ENCODE results near the gene SGSH. TPM values are rescaled to one million over a fixed set of nuclear protein-coding genes. Genes with fewer than 3 reads are reported as not detected.
A peak's percentile ranks its signal among the peaks of the same experiment; 100 is the strongest.

Gene SGSH
- total and polyA plus RNA-seq, 2 experiments from 2014 or later, result 16.0 to 59.6 TPM

DNA sequence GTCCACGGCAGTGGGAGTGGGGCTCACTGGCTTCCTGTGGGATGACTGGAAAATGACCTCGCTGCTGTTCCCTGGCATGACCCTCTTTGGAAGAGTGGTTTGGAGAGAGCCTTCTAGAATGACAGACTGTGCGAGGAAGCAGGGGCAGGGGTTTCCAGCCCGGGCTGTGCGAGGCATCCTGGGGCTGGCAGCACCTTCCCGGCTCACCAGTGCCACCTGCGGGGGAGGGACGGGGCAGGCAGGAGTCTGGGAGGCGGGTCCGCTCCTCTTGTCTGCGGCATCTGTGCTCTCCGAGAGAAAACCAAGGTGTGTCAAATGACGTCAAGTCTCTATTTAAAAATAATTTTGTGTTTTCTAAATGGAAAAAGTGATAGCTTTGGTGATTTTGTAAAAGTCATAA, 32.7 kb upstream of the SGSH start:
- no peak overlapping the region for H3K27ac ChIP-seq
- no peaks in the 10 kb centered on the region for H3K79me2 ChIP-seq
- H2AFZ ChIP-seq, result no peak overlapping the region
- peaks cover 11% of the 10 kb centered on the region for H3K4me1 ChIP-seq (ENCODE audit: insufficient read depth)
- no peak overlapping the region for H3K4me2 ChIP-seq
- H3K9me2 ChIP-seq (replicated peaks; ENCODE audit: insufficient read depth), result no peaks in the 10 kb centered on the region
- no peaks in the 10 kb centered on the region for H3K36me3 ChIP-seq (replicated peaks; ENCODE audit: insufficient read depth, low read depth)
- H3K27me3 ChIP-seq, result no peaks in the 10 kb centered on the region
- H3K9me3 ChIP-seq (ENCODE audit: low read depth), result no peaks in the 10 kb centered on the region
- 76% methylated on average over 13 of the region's 13 CpGs for WGBS (ENCODE audit: low lambda C conversion rate, missing lambda C conversion rate)
- DNase-seq (ENCODE audit: low spot score), result no peak
- H3K4me3 ChIP-seq, result no peak overlapping the region
- no peaks in the 10 kb centered on the region for H4K20me1 ChIP-seq (ENCODE audit: insufficient read depth, poor library complexity, severe bottlenecking)
- TF ChIP-seq EZH2phosphoT487 (IDR thresholded peaks at IDR 0.05; ENCODE audit: low read depth, severe bottlenecking, unreplicated experiment), result no peak
- TF ChIP-seq, protein P1, sequence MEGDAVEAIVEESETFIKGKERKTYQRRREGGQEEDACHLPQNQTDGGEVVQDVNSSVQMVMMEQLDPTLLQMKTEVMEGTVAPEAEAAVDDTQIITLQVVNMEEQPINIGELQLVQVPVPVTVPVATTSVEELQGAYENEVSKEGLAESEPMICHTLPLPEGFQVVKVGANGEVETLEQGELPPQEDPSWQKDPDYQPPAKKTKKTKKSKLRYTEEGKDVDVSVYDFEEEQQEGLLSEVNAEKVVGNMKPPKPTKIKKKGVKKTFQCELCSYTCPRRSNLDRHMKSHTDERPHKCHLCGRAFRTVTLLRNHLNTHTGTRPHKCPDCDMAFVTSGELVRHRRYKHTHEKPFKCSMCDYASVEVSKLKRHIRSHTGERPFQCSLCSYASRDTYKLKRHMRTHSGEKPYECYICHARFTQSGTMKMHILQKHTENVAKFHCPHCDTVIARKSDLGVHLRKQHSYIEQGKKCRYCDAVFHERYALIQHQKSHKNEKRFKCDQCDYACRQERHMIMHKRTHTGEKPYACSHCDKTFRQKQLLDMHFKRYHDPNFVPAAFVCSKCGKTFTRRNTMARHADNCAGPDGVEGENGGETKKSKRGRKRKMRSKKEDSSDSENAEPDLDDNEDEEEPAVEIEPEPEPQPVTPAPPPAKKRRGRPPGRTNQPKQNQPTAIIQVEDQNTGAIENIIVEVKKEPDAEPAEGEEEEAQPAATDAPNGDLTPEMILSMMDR (IDR thresholded peaks at IDR 0.05; ENCODE audit: poor library complexity), result peak; percentile 31

DNA sequence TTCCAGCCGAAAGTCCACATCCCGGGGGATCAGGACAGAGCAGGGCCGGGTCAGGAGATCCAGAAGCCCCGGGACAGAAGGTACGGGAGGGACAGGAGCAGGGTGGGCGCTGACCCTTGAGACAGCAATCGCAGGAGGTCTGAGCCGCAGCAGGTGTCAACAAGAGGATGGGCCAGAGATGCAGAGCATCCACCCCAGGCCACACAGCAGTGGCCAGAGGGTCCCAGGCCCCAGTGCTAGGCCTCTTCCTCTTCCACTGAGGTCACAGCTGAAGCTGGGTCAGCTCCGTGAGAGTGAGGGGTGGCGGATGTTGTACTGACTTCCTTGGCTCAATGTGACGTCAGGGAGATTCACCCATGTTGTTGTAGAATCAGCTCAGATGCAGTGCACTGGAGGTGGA, 31.8 kb upstream of the SGSH start:
- no peaks in the 10 kb centered on the region for H4K20me1 ChIP-seq (ENCODE audit: insufficient read depth, poor library complexity, severe bottlenecking)
- no peak for TF ChIP-seq EZH2phosphoT487 (IDR thresholded peaks at IDR 0.05; ENCODE audit: low read depth, severe bottlenecking, unreplicated experiment)
- no peak for TF ChIP-seq EZH2 (IDR thresholded peaks at IDR 0.05; ENCODE audit: borderline replicate concordance)
- TF ChIP-seq, protein P1 (IDR thresholded peaks at IDR 0.05; ENCODE audit: poor library complexity), result no peak
- H3K27ac ChIP-seq, result no peak overlapping the region
- WGBS (ENCODE audit: low lambda C conversion rate, missing lambda C conversion rate), result 97% methylated on average over 11 of the region's 11 CpGs
- no peak overlapping the region for H2AFZ ChIP-seq
- no peaks in the 10 kb centered on the region for H3K27me3 ChIP-seq
- H3K9me2 ChIP-seq (replicated peaks; ENCODE audit: insufficient read depth), result no peaks in the 10 kb centered on the region
- no peak for DNase-seq (ENCODE audit: low spot score)
- no peaks in the 10 kb centered on the region for H3K36me3 ChIP-seq (replicated peaks; ENCODE audit: insufficient read depth, low read depth)
- H3K4me1 ChIP-seq (ENCODE audit: insufficient read depth), result peaks cover 11% of the 10 kb centered on the region
- no peak overlapping the region for H3K4me3 ChIP-seq
- no peaks in the 10 kb centered on the region for H3K9me3 ChIP-seq (ENCODE audit: low read depth)
- no peak overlapping the region for H3K4me2 ChIP-seq
- no peaks in the 10 kb centered on the region for H3K79me2 ChIP-seq

DNA sequence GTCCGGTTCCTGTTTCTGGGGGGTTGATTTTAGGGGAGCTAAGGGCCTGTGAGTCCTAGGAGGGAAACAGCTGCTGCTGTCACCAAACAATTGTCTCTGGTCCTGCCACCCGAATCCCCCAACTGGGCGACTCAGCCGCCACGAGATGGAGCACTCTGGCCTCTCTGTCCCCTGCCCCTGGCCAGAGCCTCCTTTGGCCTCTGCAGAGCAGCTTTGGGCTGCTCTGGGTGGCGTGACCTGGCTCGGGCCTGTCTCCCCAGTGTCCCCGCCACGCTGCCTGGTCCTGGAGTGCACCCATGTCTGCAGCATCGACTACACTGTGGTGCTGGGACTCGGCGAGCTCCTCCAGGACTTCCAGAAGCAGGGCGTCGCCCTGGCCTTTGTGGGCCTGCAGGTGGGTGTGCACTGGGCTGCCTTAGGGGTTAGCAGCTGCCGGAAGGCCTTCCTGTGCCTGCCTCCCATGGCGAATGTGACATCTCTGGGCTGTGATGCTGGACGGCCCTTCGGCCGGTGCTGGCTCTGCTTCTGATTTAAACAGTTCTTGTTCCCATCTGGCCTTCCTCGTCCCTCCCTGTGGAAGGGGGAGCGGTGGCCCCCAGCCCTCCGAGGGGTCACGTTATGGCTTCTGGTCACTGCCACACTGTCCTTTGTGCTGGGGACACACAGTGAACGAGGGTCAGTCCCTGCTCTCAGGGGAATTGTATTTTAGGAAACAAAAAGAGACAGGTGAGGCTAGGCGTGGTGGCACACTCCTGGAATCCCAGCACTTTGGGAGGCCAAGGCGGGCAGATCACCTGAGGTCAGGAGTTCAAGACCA, 29.0 kb upstream of the SGSH start:
- TF ChIP-seq, protein P1 (IDR thresholded peaks at IDR 0.05; ENCODE audit: poor library complexity), result no peak
- TF ChIP-seq EZH2phosphoT487 (IDR thresholded peaks at IDR 0.05; ENCODE audit: low read depth, severe bottlenecking, unreplicated experiment), result no peak
- TF ChIP-seq EZH2 (IDR thresholded peaks at IDR 0.05; ENCODE audit: borderline replicate concordance), result no peak
- H3K79me2 ChIP-seq, result no peaks in the 10 kb centered on the region
- no peak for DNase-seq (ENCODE audit: low spot score)

More for the DNA sequence above, 29.0 kb upstream of the SGSH start:
- Histone ChIP-seq H2AFZ (no peak overlapping the region), H3K4me3 (no peak overlapping the region), H3K4me2 (no peak overlapping the region), H4K20me1 (ENCODE audit: insufficient read depth, poor library complexity, severe bottlenecking) (no peaks in the 10 kb centered on the region), H3K4me1 (ENCODE audit: insufficient read depth) (no peaks in the 10 kb centered on the region), H3K27me3 (no peaks in the 10 kb centered on the region), H3K9me3 (ENCODE audit: low read depth) (no peaks in the 10 kb centered on the region), H3K36me3 (replicated peaks; ENCODE audit: insufficient read depth, low read depth) (no peaks in the 10 kb centered on the region), H3K9me2 (replicated peaks; ENCODE audit: insufficient read depth) (no peaks in the 10 kb centered on the region), H3K27ac (no peak overlapping the region)
- 93% methylated on average over 26 of the region's 26 CpGs for WGBS (ENCODE audit: low lambda C conversion rate, missing lambda C conversion rate)

Measured in hepatocyte (in vitro differentiated cells).